ENCODE measurements around the gene CHCHD6.

The CHCHD6 gene

DNA sequence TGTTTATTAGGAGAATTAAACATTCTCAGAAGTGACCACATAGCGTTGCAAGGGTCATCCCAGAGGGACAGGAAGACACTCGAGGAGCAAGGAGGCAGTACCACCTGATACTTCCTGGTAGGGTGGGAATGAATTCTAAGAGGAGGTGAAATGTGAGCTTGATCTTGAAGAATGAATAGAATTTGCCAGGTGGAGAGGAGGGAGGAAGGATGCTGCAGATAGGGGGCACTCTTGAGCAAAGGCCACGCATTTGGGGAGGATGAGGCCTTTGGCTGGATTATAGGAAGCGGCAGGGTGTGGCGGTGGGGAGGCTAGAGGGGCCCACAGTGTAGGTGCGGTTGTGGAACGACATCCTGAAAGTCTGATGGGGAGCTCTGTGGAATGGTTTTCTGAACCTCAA lies 33.5 kb downstream of the CHCHD6 start:
- H3K9me3 Mint-ChIP-seq, result peaks cover 7% of the 10 kb centered on the region
- no peak for ATAC-seq
- peaks cover 97% of the 10 kb centered on the region for H3K36me3 Mint-ChIP-seq
- H3K27me3 Mint-ChIP-seq, result no peaks in the 10 kb centered on the region
- H3K4me1 Mint-ChIP-seq, result no peaks in the 10 kb centered on the region
- no peak overlapping the region for H3K4me3 Mint-ChIP-seq
- H3K27ac Mint-ChIP-seq, result no peak overlapping the region

DNA sequence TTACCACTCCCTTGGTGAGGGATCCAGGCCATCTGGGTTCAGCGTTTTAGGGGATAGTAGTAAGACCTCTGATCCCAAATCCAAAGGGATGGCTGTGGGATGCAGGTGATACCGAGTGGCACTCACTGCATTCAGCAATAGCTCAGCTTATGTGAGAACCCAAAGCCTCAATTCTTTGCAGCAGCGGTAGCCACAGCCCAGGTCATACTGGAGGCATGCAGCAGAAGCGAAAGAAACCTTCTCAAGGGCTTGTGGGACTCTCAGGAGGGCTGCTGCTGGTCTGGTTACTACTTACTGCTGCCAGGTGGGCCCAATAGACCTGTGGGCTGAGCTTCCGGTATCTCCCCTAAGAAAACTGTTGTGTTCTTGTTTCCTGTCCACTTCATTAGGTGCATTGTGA lies 38.0 kb downstream of the CHCHD6 start:
- no peak overlapping the region for H3K27ac Mint-ChIP-seq
- H3K27me3 Mint-ChIP-seq, result no peaks in the 10 kb centered on the region
- peaks cover 57% of the 10 kb centered on the region for H3K36me3 Mint-ChIP-seq
- no peak for ATAC-seq
- no peaks in the 10 kb centered on the region for H3K4me1 Mint-ChIP-seq
- peaks cover 7% of the 10 kb centered on the region for H3K9me3 Mint-ChIP-seq
- H3K4me3 Mint-ChIP-seq, result no peak overlapping the region

DNA sequence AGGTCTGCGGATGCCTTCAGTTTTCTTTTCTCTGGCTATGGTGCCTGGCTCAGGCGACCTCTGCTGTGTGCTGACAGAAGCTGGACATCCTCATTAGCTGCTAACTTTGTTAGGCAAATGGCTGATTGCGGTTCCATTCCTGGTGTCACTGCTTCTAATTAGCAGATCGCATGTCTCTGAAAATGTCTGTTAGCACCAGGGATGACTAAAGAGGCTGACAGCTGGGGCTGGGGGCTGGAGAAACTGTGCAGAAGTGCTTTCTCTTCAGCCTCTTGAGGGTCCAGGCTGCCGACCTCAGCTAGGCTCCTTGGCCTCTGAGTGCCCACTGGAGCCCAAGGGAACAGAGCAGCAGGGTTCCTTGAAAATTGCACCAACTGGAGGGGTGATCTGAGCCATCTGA lies 39.3 kb downstream of the CHCHD6 start:
- Mint-ChIP-seq H3K27ac (no peak overlapping the region), H3K9me3 (peaks cover 4% of the 10 kb centered on the region), H3K27me3 (no peaks in the 10 kb centered on the region), H3K4me3 (no peak overlapping the region), H3K36me3 (peaks cover 49% of the 10 kb centered on the region), H3K4me1 (no peaks in the 10 kb centered on the region)
- no peak for ATAC-seq

DNA sequence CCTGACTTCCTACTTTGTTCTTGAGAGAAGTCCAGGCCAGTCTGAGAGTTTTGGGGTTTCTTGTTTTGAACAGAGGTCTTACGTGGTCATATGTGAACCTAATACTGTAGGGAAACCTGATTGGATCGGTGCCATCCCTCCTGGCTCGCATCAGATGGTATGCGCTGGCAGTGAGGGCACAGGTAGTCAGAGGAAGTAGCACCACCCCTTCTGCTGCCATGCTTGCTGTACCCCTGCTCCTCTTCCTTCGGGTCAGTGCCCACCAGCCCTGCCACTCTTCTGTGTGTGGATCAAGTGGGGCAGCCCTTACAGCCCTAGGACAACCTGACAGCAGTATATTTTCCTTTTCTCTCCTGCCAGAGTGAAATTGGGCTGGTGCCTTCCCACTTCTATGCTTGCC lies 39.7 kb downstream of the CHCHD6 start:
- ATAC-seq, result no peak
- no peak overlapping the region for H3K27ac Mint-ChIP-seq
- H3K4me1 Mint-ChIP-seq, result no peaks in the 10 kb centered on the region
- H3K9me3 Mint-ChIP-seq, result peaks cover 4% of the 10 kb centered on the region
- no peaks in the 10 kb centered on the region for H3K27me3 Mint-ChIP-seq
- peaks cover 45% of the 10 kb centered on the region for H3K36me3 Mint-ChIP-seq
- no peak overlapping the region for H3K4me3 Mint-ChIP-seq

DNA sequence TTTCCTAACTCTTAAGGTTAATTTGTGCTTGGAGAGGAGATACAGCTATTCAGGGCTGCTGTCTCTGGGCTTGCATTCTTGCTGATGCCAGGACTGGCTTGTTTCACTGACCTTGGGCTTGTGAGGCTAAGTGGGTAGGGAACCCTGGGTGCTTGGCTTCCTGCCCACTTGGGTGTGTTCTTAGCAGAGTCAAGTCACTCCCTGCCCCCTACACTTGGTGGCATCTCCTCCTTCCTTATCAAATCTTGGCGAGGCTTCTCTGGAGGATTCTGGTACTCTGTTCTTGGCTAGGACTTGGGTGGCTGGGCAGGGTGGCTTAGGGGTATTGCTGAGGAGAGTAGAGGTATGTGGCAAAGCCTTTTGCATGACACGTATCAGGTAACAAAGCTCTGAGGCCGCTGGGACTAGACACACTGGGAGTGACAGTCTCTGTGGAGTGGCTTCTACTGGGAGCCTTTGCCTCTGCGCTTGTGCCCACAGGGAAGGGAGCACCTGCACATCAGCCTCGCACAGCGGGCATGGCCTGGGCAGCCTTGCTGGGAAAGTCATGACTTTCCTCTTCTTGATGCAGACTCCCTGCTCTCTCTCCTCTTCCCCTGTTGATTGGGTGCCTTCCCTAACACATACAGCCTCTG lies 41.8 kb downstream of the CHCHD6 start:
- Mint-ChIP-seq H3K27ac (no peak overlapping the region), H3K27me3 (no peaks in the 10 kb centered on the region), H3K36me3 (peaks cover 24% of the 10 kb centered on the region), H3K4me3 (no peak overlapping the region), H3K9me3 (no peaks in the 10 kb centered on the region), H3K4me1 (no peaks in the 10 kb centered on the region)
- ATAC-seq, result no peak

DNA sequence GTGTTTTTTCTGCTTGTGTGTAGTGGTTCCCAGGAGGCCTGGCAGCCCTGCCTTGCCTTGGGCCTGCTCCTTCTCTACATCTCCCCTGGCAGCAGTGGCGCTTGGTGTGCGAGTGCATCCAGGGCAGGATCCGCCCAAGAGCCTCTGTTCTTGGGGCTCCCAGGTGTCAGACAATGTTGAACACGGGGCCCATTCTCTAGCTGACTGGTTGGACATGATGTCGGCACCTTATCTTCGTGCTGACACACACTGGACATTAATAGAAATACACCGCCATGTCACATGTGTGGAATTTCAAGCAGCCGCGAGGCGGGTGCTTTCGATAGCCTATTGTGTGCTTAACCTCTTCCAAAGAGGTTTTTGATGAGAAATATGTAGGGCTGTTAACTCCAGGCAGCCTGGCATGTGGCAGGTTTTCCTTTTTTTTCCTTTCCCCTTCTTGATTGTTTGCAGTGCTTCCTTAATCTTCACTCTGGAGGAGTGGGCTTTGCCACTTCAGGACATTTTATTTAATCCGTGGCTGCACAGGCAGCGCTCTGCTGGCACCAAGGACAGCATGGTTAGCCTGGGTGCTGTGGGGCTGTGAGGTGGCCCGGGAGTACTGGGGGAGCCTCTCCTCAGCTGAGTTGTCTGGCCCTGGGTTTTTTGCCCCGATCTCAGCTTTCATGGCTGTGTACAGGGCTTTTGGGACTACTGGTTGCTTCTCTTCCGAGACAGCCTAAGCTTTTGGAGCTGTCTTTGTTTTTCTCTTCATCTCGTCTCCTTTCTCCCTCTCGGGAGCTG lies 42.5 kb downstream of the CHCHD6 start:
- Mint-ChIP-seq H3K36me3 (peaks cover 17% of the 10 kb centered on the region), H3K27ac (no peak overlapping the region), H3K9me3 (no peaks in the 10 kb centered on the region), H3K4me3 (no peak overlapping the region), H3K27me3 (no peaks in the 10 kb centered on the region), H3K4me1 (no peaks in the 10 kb centered on the region)
- ATAC-seq, result no peak

DNA sequence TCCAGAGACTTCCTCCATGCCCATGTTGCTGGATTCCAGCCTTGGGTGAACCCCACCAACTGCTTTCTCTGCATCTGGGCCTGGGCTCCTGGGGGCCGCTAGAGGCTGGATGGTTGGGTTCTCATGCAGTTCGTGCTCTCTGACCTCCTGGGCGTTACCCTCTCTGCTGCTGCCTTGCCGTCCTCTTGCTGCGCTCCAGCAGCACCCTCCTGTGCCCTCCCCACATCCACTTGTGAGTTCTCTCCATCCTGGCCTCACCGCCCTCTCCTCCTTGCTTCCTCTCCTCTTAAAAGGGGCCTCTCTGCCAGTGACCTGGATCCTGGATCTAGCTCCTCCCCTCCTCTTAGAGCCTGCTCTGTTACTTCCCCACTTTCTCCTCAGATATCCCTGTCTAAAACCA lies 43.7 kb downstream of the CHCHD6 start:
- Mint-ChIP-seq H3K9me3 (no peaks in the 10 kb centered on the region), H3K27me3 (no peaks in the 10 kb centered on the region), H3K4me3 (no peak overlapping the region), H3K36me3 (peaks cover 5% of the 10 kb centered on the region), H3K4me1 (no peaks in the 10 kb centered on the region), H3K27ac (no peak overlapping the region)
- ATAC-seq, result no peak

DNA sequence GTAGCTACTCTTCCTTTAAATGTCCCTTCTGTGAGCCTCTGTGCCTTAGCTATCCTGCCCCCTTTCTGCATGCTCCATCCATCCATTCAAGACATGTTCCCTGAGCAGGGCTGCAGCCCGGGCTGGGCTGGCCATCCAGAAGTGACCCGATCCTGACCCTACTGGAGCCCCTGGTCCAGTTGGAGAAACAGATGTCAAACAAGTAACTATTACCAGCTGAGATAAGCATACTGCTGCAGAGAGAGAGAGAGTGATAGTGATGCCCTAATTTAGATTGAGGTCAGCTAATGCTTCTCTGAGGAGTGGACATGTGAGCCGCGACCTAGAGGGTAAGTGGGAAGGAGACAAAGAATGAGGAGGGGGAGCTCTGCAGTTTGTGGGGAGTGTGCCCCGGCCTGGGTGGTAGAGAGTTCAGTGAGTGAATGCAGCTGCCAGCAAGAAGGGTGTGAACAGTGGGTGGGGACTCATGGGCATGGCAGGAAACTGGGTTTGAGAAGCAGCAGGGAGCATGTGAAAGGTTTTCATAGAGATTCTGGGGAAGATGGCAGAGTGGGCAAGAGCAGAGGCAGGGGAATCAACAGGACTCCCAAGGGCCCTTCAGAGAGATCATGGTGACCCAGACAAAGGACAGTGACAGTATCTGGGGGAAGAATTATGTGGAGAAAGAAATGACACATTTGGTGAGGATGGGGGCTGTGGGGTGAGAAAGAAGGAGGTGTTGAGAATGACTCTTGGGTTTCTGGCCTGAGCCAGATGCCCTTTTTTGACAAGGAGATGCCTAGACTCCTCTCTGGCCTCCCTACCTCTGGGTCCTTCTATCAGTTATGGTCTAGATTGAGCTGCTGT lies 44.9 kb downstream of the CHCHD6 start:
- H3K4me1 Mint-ChIP-seq, result no peaks in the 10 kb centered on the region
- no peak overlapping the region for H3K27ac Mint-ChIP-seq

DNA sequence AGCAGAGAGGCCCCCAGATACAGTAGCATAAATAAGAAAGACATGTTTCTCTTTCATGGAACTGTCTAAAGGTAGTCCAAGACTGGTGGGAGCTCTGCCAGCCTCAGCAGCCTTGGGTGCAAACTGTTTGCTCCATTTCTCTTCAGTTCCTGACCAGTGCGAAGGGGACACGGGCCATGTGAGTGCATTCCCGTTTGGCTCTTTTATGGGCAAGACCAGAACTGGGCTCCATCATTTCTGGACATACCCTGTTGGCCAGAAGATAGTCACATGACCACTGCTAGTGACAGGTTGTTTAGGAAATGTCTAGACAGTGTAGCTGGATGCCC lies 45.5 kb downstream of the CHCHD6 start:
- no peak overlapping the region for H3K27ac Mint-ChIP-seq
- no peak for ATAC-seq

More for the DNA sequence above, 44.9 kb downstream of the CHCHD6 start:
- ATAC-seq, result no peak
- Mint-ChIP-seq H3K36me3 (peaks cover 5% of the 10 kb centered on the region), H3K27me3 (no peaks in the 10 kb centered on the region), H3K9me3 (no peaks in the 10 kb centered on the region), H3K4me3 (no peak overlapping the region)

DNA sequence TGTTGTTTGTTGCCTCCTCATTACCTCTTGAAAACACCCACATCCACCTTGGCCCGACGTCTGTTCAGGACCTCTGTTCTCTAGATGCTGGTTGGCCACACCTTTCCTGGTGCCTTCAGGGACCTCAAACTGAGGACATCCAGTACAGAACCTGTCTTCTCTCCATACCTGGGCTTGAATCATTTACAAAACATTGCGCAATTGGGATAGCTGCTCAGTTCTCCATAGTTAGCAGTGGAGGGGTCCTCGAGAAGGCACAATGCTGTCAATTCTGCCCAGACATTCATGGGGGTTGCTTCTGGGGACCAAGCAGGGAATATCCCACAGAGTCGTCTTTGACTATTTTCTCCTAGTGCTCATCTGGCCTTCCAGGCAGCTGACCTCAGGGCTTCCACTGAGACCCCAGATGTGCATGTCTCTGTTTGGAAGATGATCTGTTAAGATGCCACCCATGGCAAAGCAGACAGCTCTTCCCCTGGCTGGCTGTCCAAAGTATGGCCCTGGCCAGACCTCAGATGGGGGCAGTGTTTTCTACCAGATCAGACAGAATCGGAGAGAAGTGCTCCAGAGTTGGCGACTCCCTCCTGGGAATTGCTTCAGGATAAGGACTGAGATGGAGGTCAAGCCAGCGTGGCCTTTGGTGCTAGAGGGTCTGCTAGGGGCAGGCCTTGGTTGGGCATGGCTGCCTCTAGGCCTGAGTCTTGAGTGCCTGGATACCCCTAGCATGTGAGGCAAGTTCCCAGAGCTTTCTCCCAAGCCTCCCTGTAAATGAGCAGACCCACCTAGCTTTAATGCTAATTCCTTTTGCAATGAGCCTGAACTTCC lies 46.1 kb downstream of the CHCHD6 start:
- H3K4me1 Mint-ChIP-seq, result no peaks in the 10 kb centered on the region
- H3K27ac Mint-ChIP-seq, result no peak overlapping the region
- no peak overlapping the region for H3K4me3 Mint-ChIP-seq
- no peaks in the 10 kb centered on the region for H3K27me3 Mint-ChIP-seq
- ATAC-seq, result no peak
- no peaks in the 10 kb centered on the region for H3K9me3 Mint-ChIP-seq
- H3K36me3 Mint-ChIP-seq, result peaks cover 5% of the 10 kb centered on the region

More for the DNA sequence above, 45.5 kb downstream of the CHCHD6 start:
- Mint-ChIP-seq H3K9me3 (no peaks in the 10 kb centered on the region), H3K36me3 (peaks cover 5% of the 10 kb centered on the region), H3K4me1 (no peaks in the 10 kb centered on the region), H3K4me3 (no peak overlapping the region), H3K27me3 (no peaks in the 10 kb centered on the region)

DNA sequence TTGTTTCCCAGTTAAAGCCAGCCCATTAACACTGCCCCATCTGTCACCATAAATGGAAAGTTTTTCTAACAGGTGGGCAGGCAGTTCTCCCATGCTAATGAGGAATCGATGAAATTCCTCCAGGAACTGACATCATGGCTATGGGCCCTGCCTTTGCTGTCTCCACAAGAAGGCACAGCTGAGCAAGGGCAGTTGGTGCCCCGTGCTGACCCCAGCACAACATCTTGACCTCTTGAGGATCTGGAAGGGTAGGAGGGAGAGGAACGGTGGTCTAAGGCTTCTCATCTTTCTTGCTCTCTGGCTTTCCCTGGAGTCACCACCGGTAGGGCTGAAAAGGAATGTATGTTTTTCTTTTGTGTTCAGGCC lies 46.7 kb downstream of the CHCHD6 start:
- Mint-ChIP-seq H3K36me3 (peaks cover 5% of the 10 kb centered on the region), H3K9me3 (no peaks in the 10 kb centered on the region), H3K27me3 (no peaks in the 10 kb centered on the region), H3K27ac (no peak overlapping the region), H3K4me1 (no peaks in the 10 kb centered on the region), H3K4me3 (no peak overlapping the region)
- ATAC-seq, result no peak

DNA sequence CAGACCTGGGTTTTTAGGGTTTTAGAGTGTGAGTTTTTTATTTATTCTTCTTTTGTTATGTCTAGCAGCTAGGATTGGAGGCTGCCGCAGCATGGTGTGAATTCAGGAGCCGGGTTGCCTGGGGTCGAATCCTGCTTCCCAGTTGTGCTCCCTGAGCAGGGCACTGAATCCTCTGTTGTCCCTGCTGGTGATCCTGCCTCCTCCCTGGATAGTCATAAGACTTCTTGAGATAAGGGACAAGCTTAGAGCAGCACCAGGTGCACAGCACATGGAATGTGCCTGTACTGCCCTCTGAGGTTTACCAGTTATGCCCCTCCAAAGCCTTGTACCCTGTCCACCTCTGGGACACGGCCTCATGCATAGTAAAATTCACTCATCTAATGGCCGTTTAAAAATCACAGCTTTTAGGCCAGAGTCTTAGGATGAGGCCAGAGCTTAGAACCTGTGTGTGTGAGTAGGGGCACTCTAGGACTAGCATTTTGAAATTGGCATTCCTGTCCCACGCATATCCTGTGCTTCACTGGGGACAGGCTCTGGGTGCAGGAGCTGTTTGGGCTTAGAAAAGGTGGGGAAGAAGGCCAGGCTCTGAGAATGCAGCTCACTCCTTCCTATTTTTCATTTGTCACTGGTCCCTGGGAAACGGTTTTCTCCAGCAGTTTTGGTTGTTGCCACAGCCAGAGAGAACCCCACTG lies 47.7 kb downstream of the CHCHD6 start:
- Mint-ChIP-seq H3K27me3 (no peaks in the 10 kb centered on the region), H3K4me1 (no peaks in the 10 kb centered on the region), H3K36me3 (peaks cover 5% of the 10 kb centered on the region), H3K27ac (no peak overlapping the region), H3K4me3 (no peak overlapping the region), H3K9me3 (no peaks in the 10 kb centered on the region)
- ATAC-seq, result no peak

DNA sequence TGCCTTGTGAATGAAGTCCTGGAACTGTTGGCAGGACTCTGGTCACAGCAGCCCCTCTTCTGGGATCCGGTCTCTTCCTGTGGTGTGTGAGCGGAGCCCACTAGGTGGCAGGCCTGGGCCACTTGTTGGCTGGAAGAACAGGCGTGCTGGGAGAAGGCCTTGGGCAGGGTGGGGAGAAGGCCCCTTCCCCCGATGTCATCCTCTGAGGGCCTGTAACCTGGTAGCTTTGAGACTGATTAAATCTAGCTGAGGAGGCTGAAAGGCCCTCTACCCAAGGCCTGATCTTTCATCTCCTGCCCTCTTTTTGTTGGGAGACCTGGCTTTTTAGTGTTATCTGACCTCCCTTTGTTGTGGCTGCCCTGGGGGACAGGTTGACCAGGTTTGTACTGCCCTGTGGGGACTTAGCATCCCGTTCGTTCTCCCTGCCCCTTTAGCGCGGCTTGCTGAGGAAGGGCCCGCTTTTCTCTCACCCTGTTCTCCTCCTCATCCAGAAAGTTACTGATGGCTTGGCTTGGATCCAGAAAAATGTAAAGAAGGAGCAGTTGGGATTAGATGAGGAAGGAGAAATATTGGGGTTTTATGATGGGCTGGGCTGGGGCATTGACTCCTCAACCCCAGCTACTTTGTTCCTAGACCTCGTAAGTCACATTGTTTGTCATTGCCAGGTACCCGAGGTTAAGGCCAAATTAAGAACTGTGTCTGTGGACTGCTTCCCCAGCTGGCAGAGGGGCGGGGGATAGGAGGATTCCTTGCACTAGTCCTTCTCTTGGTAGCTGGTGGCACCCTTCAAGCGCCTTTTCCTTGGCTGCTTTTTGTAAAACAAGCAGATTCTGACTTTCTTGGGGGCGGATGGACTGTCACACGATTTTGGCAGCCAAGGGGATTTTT lies 48.5 kb downstream of the CHCHD6 start:
- peaks cover 5% of the 10 kb centered on the region for H3K36me3 Mint-ChIP-seq
- no peaks in the 10 kb centered on the region for H3K27me3 Mint-ChIP-seq
- H3K27ac Mint-ChIP-seq, result no peak overlapping the region
- peaks cover 3% of the 10 kb centered on the region for H3K4me1 Mint-ChIP-seq
- H3K4me3 Mint-ChIP-seq, result no peak overlapping the region
- no peaks in the 10 kb centered on the region for H3K9me3 Mint-ChIP-seq
- ATAC-seq, result peak; percentile 85

Data from stimulated activated memory B cell treated with anti-CD40 and anti-IgM and Interleukin-4, amounts not matched to agents 10 μg/mL and 1 μg/mL and 100 μg/mL, for 72 hours (primary cell).